Measurements from ENCODE around the gene AFAP1L1. TPM values are rescaled to one million over a fixed set of nuclear protein-coding genes. Genes with fewer than 3 reads are reported as not detected.

The AFAP1L1 gene
- polyA plus RNA-seq, 1 experiment: 1.3 TPM

- H3K27me3 ChIP-seq (ENCODE audit: control insufficient read depth, insufficient read depth, low read length): no peaks in the 10 kb centered on the region
- peak; percentile 82 for DNase-seq (ENCODE audit: low read depth)
- no peak overlapping the region for H3K4me3 ChIP-seq (ENCODE audit: low read depth, low read length)
- POLR2A ChIA-PET: interaction anchor here (0.5 to 1.1 kb wide), 4 partner anchors 24 to 86 kb away, joined by 3 to 4 read pairs (median 3); partner anchors contain the start of gene GRPEL2
- CTCF ChIA-PET: interaction anchor here (1.0 to 20.8 kb wide), 11 partner anchors 13 to 244 kb away, joined by 3 to 289 read pairs (median 4); partner anchors contain the start of gene GRPEL2
- no peak for TF ChIP-seq CTCF (IDR thresholded peaks at IDR 0.05; ENCODE audit: insufficient read depth, low read depth, low read length)
- no peaks in the 10 kb centered on the region for H3K36me3 ChIP-seq (ENCODE audit: control insufficient read depth, insufficient read depth, low read length)
Observed at GRCh38 chr5:149320791-149321330, 49.2 kb downstream of the AFAP1L1 start.

GRCh38 chr5:149322518-149322917 lies 50.9 kb downstream of the AFAP1L1 start:
- no peak for TF ChIP-seq CTCF (IDR thresholded peaks at IDR 0.05; ENCODE audit: insufficient read depth, low read depth, low read length)
- POLR2A ChIA-PET: interaction anchor here (0.5 kb wide), 1 partner anchor 278 kb away, joined by 4 read pairs; no protein-coding TSS in a partner anchor
- Histone ChIP-seq H3K27me3 (ENCODE audit: control insufficient read depth, insufficient read depth, low read length) (no peaks in the 10 kb centered on the region), H3K36me3 (ENCODE audit: control insufficient read depth, insufficient read depth, low read length) (no peaks in the 10 kb centered on the region), H3K4me3 (ENCODE audit: low read depth, low read length) (no peak overlapping the region)
- CTCF ChIA-PET: interaction anchor here (0.5 to 20.8 kb wide), 5 partner anchors 19 to 59 kb away, joined by 3 to 289 read pairs (median 4); no protein-coding TSS in a partner anchor
- no peak for DNase-seq (ENCODE audit: low read depth)

- H3K4me3 ChIP-seq (ENCODE audit: low read depth, low read length): no peak overlapping the region
- ChIA-PET CTCF (interaction anchor here (0.8 to 20.8 kb wide), 7 partner anchors 17 to 109 kb away, joined by 3 to 289 read pairs (median 4); no protein-coding TSS in a partner anchor), POLR2A (interaction anchor here (0.5 kb wide), 1 partner anchor 277 kb away, joined by 4 read pairs; no protein-coding TSS in a partner anchor)
- no peaks in the 10 kb centered on the region for H3K36me3 ChIP-seq (ENCODE audit: control insufficient read depth, insufficient read depth, low read length)
- no peaks in the 10 kb centered on the region for H3K27me3 ChIP-seq (ENCODE audit: control insufficient read depth, insufficient read depth, low read length)
- no peak for TF ChIP-seq CTCF (IDR thresholded peaks at IDR 0.05; ENCODE audit: insufficient read depth, low read depth, low read length)
- DNase-seq (ENCODE audit: low read depth): no peak
Observed at GRCh38 chr5:149323210-149323609, 51.6 kb downstream of the AFAP1L1 start.

- POLR2A ChIA-PET: no interaction called here
- Histone ChIP-seq H3K27me3 (ENCODE audit: control insufficient read depth, insufficient read depth, low read length) (no peaks in the 10 kb centered on the region), H3K4me3 (ENCODE audit: low read depth, low read length) (no peak overlapping the region), H3K36me3 (ENCODE audit: control insufficient read depth, insufficient read depth, low read length) (no peaks in the 10 kb centered on the region)
- CTCF ChIA-PET: interaction anchor here (0.8 to 20.8 kb wide), 7 partner anchors 18 to 108 kb away, joined by 3 to 289 read pairs (median 4); no protein-coding TSS in a partner anchor
- DNase-seq (ENCODE audit: low read depth): no peak
- no peak for TF ChIP-seq CTCF (IDR thresholded peaks at IDR 0.05; ENCODE audit: insufficient read depth, low read depth, low read length)
Observed at GRCh38 chr5:149323621-149324205, 52.1 kb downstream of the AFAP1L1 start.

GRCh38 chr5:149324641-149325040 lies 53.0 kb downstream of the AFAP1L1 start:
- no peak for TF ChIP-seq CTCF (IDR thresholded peaks at IDR 0.05; ENCODE audit: insufficient read depth, low read depth, low read length)
- no peaks in the 10 kb centered on the region for H3K27me3 ChIP-seq (ENCODE audit: control insufficient read depth, insufficient read depth, low read length)
- no peak overlapping the region for H3K4me3 ChIP-seq (ENCODE audit: low read depth, low read length)
- H3K36me3 ChIP-seq (ENCODE audit: control insufficient read depth, insufficient read depth, low read length): no peaks in the 10 kb centered on the region
- CTCF ChIA-PET: interaction anchor here (0.9 to 20.8 kb wide), 4 partner anchors 44 to 59 kb away, joined by 3 to 289 read pairs (median 6); no protein-coding TSS in a partner anchor
- POLR2A ChIA-PET: no interaction called here
- no peak for DNase-seq (ENCODE audit: low read depth)
